ENCODE data around the gene KNTC1. TPM values are rescaled to one million over a fixed set of nuclear protein-coding genes. Genes with fewer than 3 reads are reported as not detected.

The KNTC1 gene
- total and polyA plus RNA-seq, 12 donors, result 2.0 to 8.1 (median 3.0) TPM

DNA sequence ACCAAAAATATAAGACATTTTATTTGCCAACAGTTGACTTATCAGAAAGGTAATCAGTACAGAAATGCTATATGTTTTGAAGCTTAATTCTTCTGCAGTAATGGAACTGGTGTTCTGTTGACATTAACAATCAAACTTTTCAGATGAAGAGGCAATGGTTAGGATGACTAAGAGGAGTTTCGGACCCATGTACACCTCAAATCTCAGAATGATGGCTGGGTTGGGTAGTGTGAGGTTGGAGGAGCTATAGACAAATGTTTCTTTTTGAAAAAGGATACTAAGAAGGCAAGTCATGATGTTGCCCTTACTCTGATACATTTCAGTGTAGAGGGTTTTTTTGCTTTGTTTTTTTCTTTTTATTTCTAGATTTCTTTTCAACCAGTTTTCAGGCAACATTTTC lies 66.9 kb downstream of the KNTC1 start:
- Histone ChIP-seq H3K4me3 (no peak overlapping the region), H3K4me1 (no peaks in the 10 kb centered on the region), H3K36me3 (peaks cover 0 to 81% (median 9%) of the 10 kb centered on the region in 9 donors), H3K9me3 (no peaks in the 10 kb centered on the region), H3K27me3 (no peaks in the 10 kb centered on the region), H3K27ac (no peak overlapping the region)
- WGBS, 2 donors, result 95 to 100% methylated on average over 1 of the region's 1 CpG
- TF ChIP-seq, protein P1, sequence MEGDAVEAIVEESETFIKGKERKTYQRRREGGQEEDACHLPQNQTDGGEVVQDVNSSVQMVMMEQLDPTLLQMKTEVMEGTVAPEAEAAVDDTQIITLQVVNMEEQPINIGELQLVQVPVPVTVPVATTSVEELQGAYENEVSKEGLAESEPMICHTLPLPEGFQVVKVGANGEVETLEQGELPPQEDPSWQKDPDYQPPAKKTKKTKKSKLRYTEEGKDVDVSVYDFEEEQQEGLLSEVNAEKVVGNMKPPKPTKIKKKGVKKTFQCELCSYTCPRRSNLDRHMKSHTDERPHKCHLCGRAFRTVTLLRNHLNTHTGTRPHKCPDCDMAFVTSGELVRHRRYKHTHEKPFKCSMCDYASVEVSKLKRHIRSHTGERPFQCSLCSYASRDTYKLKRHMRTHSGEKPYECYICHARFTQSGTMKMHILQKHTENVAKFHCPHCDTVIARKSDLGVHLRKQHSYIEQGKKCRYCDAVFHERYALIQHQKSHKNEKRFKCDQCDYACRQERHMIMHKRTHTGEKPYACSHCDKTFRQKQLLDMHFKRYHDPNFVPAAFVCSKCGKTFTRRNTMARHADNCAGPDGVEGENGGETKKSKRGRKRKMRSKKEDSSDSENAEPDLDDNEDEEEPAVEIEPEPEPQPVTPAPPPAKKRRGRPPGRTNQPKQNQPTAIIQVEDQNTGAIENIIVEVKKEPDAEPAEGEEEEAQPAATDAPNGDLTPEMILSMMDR (IDR thresholded peaks at IDR 0.05), result no peak
- no peak for ATAC-seq
- no peak for DNase-seq
- intact Hi-C loops (cut with DNase I), result no loop called here

DNA sequence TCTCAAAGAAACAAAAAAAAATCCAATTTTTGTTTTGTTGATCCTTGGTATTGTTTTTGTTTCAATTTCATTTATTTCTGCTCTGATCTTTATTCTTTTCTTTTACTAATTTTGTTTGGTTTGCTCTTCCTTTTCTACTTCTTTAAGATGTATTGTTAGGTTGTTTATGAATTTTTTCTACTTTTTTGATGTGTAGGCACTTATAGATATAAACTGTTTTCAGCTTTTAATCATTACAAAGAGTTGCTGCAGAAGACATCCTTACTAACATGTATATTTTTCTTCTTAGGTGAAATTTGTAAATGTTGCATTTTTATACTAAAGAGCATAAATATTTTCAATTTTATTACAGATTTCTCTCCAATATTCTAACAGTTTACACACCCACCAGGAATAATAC lies 69.8 kb downstream of the KNTC1 start:
- Histone ChIP-seq H3K4me3 (no peak overlapping the region), H3K27ac (no peak overlapping the region), H3K27me3 (no peaks in the 10 kb centered on the region), H3K9me3 (no peaks in the 10 kb centered on the region), H3K36me3 (peaks cover 0 to 55% (median 0%) of the 10 kb centered on the region in 9 donors), H3K4me1 (no peaks in the 10 kb centered on the region)
- DNase-seq (no peak), ATAC-seq (no peak)
- TF ChIP-seq, protein P1 (IDR thresholded peaks at IDR 0.05), result no peak
- intact Hi-C loops (cut with DNase I), result no loop called here

DNA sequence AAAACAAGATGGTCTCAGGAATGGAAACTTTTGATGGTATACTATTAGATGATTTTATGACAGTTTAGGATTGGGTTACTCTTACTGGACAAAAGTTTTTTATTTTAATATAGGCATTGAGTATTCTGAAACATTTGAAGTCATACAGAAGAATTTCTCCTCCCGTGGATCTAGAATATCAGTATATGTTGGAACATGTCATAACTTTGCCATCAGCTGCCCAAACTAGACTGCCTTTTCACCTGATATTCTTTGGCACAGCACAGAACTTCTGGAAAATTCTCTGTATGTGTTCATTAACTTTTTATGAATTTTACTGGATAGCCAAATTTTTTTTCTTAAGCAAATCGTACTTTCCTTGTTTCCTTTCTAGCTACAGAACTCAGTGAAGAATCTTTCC lies 75.4 kb downstream of the KNTC1 start:
- Histone ChIP-seq H3K27me3 (no peaks in the 10 kb centered on the region), H3K4me3 (no peak overlapping the region), H3K9me3 (no peaks in the 10 kb centered on the region), H3K4me1 (no peaks in the 10 kb centered on the region), H3K36me3 (peaks cover 0 to 64% (median 0%) of the 10 kb centered on the region in 9 donors), H3K27ac (no peak overlapping the region)
- DNase-seq, result no peak
- intact Hi-C loops (cut with DNase I), result no loop called here
- whole genome bisulfite sequencing, 2 donors, result 94 to 95% methylated on average over 2 of the region's 2 CpGs
- TF ChIP-seq, protein P1 (IDR thresholded peaks at IDR 0.05), result no peak
- no peak for ATAC-seq

DNA sequence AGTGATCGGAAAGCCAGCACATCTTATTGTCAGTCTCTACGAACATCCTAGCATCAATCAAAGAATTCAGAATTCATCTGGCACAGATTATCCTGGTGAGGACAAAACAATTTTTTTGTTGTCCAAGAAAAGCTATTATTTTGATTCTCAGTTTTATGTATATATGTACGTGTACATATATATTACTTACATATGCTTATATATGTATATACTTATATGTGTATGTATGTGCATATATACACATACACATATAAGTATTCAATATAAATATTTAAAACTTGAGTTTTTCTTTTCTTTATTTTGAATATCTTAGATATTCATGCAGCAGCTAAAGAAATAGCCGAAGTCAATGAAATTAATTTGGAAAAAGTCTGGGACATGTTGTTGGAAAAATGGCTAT lies 77.9 kb downstream of the KNTC1 start:
- ATAC-seq (no peak), DNase-seq (no peak)
- Histone ChIP-seq H3K27ac (no peak overlapping the region), H3K4me3 (no peak overlapping the region), H3K9me3 (no peaks in the 10 kb centered on the region), H3K36me3 (peaks cover 0 to 74% (median 0%) of the 10 kb centered on the region in 9 donors), H3K27me3 (no peaks in the 10 kb centered on the region), H3K4me1 (no peaks in the 10 kb centered on the region)
- 98 to 99% methylated on average over 4 of the region's 4 CpGs for WGBS, 2 donors
- TF ChIP-seq, protein P1 (IDR thresholded peaks at IDR 0.05), result no peak
- intact Hi-C loops (cut with DNase I), result no loop called here

All from heart right ventricle (tissue), 16 donors.